Subcutaneous adipose tissue (tissue), 4 donors: ENCODE measurements around the gene PCDHGB6. TPM values are rescaled to one million over a fixed set of nuclear protein-coding genes. Genes with fewer than 3 reads are reported as not detected.
"Not testable (repeated sequence)": the region's sequence is repeated elsewhere in the genome, so short reads cannot be mapped to it uniquely, and the experiment has no call there.

Source experiments
- CTCF ChIP-seq: fragments of 450-650 bp; IDR thresholded peaks from one replicate; pipeline ENCODE4 v1.5.1; 2016; ENCODE audit warnings: low read depth, mild to moderate bottlenecking, control low read depth, antibody characterized with exemption, moderate library complexity
- total RNA-seq, 4 donors: library from RNA; depleted of rRNA; stranded (reverse); fragments of >200 nt; gene quantifications; one replicate each; pipeline ENCODE4 v1.1.0, GENCODE V29; 2016

PCDHGB6 gene
- total RNA-seq, 4 donors from 2014 or later, result 4.6 to 7.7 (median 5.8) TPM

GRCh38 chr5:141411575-141411974 lies 3.8 kb downstream of the PCDHGB6 start:
- TF ChIP-seq CTCF, result no peak

- TF ChIP-seq CTCF, result no peak
Measured at GRCh38 chr5:141412854-141413539, 5.2 kb downstream of the PCDHGB6 start, which contains the start of gene PCDHGA10. Gene PCDHGA10 (plus strand): TSS chr5:141412987. CDS start chr5:141413176, 189 bp downstream.

GRCh38 chr5:141413540-141414069 lies 5.8 kb downstream of the PCDHGB6 start:
- no peak for TF ChIP-seq CTCF

- not testable (repeated sequence) for TF ChIP-seq CTCF
Measured at GRCh38 chr5:141417494-141418172, 9.8 kb downstream of the PCDHGB6 start, which contains the start of gene PCDHGB7. Gene PCDHGB7 (plus strand): TSS chr5:141417677. CDS start chr5:141417860, 183 bp downstream.

- no peak for TF ChIP-seq CTCF
Measured at GRCh38 chr5:141419074-141419880, 11.5 kb downstream of the PCDHGB6 start.

- TF ChIP-seq CTCF, result no peak
Measured at GRCh38 chr5:141420855-141421488, 13.2 kb downstream of the PCDHGB6 start, which contains the start of gene PCDHGA11. Gene PCDHGA11 (plus strand): TSS chr5:141421051. CDS start chr5:141421228, 177 bp downstream.
